ENCODE results near the gene ARL15.

Gene ARL15

GRCh38 chr5:54242297-54242696 lies 68.1 kb downstream of the ARL15 start:
- no peak for DNase-seq

- DNase-seq: no peak
Measured at GRCh38 chr5:54234304-54234933, 76.0 kb downstream of the ARL15 start.

DNA sequence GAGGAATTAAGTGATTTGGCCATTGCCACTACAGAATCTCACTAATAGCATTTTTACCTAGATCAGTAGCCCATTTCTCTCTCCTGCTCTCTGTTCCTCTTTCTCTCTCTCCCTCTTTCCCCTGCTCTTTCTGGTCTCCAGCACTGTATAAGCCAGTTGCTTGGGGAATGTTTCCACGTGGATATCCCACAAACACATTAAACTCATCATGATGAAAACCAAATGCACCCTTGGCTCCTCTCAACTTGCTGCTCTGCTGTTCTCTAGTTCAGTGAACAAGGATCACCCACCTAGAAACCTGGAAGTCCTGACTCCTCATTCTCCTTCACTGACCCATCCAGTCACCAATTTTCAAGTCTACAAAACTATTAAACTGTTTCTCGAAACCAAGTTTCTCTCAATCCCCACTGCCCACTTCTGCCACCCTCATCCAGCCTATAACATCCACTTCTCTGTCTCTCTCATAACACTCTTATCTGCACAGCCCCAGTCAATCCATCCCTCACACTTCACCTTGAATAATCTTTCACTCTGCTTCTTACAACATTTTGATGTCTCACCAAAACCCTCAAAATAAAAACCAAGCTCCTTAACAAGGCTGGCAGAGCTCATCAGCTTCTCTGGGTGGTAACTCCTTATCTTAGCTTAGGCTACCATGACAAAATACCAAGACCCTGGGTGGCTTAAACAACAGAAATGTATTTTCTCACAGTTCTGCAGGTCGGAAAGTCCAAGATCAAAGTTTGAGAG lies 79.3 kb downstream of the ARL15 start:
- DNase-seq: no peak

- no peak for DNase-seq
Measured at GRCh38 chr5:54229041-54229780, 81.2 kb downstream of the ARL15 start.

DNA sequence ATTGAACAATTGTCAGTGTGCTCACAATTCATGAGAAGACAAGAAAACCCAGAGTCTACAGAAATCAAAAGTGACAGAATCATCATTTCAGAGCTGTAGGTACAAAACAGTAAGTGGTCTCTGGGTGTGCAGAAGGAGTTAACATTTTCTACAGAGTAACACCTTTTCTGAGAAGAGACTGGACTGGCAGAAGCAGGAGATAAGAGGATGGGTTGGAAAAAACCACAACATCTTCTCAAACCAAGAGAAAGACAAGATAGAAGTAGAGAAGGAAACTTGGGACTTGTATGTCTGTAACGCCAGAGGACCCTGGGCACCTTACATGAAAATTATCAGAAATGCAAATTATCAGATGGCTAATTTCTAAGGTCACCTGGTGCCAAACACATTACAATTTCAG lies 82.6 kb downstream of the ARL15 start:
- no peak for DNase-seq

- DNase-seq: no peak
Measured at GRCh38 chr5:54227109-54227508, 83.3 kb downstream of the ARL15 start.

DNA sequence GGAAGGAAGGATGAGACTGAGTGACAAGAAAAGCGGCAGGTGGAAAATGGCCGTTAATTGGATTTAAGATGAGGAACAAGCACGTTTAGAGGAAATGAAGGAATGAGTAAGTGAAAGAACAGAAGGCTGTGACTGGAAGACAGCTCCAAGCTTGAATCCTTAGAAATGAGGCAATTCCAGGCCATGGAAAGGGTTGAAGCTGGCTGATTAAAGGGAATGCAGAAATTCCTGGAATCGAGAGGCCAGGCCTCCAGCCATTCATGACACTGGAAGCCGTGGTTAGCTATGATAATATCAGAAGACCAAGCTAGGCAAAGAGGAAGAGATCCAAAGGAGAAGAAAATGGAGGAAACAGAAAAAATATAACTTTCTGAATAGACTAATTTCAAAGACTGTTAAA lies 84.2 kb downstream of the ARL15 start:
- no peak for DNase-seq

- DNase-seq: no peak
Measured at GRCh38 chr5:54224103-54224826, 86.1 kb downstream of the ARL15 start.

- DNase-seq: no peak
Measured at GRCh38 chr5:54222336-54222735, 88.0 kb downstream of the ARL15 start.

DNA sequence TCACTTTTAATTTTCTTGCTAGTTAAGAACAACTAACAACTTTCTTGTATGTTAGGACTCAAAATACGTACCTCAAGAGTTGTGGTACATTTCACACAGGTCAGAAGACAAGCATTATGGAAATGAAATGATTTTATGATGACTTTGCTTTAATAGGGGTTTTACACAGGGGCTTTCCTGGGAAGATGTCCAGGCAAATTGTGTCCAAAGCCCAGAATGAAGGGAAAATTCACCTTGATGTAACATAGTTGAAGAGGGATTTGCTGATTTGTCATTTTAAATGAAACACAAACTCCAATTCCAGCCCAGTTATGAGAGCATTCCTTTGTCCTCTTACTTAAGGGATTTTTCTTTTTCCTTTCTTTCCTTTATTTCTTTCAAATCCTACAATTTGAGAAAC lies 89.2 kb downstream of the ARL15 start:
- DNase-seq: no peak

- DNase-seq: no peak
Measured at GRCh38 chr5:54220230-54221040, 89.9 kb downstream of the ARL15 start.

GRCh38 chr5:54217826-54218503 lies 92.4 kb downstream of the ARL15 start:
- no peak for DNase-seq

DNA sequence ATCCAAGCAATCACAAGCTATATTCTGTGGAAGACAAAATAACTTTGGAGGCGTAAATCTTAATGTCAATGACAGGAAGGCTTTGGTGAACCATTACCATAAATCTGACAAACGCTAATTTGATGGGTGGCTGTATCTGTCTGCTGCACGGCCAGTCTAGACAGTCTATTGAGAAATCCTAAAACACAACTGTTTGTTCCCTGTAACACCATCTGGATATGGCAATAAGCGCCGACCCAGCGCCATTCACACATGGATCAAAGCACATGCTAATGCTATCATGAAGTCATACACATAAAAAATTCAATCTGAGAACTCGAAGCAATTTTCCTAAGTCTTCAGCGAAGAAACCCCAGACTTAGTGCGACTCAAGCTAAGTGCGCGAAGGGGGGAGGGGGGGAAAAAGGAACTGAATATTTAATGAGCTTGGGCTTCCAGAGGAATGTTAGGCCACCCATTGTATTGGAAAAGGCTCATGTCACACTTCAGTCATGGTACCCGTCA lies 95.1 kb downstream of the ARL15 start:
- no peak for DNase-seq

DNA sequence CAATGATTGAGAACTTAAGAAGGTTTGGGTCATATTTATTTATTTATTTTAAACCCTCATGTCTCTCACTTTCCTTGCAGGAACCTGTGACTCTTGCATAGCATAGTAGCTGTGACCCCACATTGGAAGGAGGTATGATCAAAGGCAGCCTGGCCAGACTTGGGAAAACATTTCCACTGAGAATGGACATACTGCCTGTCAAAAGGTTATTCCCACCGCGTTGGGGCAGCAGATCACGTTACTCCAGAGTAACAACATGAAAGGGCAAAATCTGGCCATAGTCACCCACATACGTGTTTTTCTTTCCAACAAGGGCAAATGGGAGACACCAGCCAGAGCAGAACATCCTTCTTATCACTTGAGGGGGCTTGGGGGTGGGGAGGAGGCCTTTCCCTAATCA lies 95.7 kb downstream of the ARL15 start:
- DNase-seq: no peak

GRCh38 chr5:54212331-54212730 lies 98.0 kb downstream of the ARL15 start:
- DNase-seq: no peak

GRCh38 chr5:54211912-54212311 lies 98.5 kb downstream of the ARL15 start:
- no peak for DNase-seq

GRCh38 chr5:54207566-54207965 lies 102.8 kb downstream of the ARL15 start:
- DNase-seq: no peak

- DNase-seq: no peak
Measured at GRCh38 chr5:54206580-54207229, 103.7 kb downstream of the ARL15 start.

DNA sequence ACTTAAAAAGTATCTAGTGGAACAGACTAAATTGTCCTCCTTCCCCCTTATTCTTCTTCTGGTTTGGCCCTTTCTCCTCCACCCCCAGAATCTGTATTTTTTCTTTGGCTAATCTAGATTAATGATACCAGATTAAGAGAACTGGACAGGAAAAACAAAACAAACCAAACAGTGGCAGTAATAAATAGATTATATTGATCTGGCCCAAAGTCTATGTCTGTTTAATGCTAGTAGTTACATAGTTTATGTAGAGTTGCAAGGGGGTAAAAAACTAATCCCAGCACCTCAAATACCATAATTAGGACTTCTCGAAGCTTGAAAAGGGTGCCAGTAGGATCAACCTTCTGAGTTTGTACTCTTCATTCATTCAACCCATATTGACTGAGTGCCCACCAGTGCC lies 104.5 kb downstream of the ARL15 start:
- DNase-seq: no peak

DNA sequence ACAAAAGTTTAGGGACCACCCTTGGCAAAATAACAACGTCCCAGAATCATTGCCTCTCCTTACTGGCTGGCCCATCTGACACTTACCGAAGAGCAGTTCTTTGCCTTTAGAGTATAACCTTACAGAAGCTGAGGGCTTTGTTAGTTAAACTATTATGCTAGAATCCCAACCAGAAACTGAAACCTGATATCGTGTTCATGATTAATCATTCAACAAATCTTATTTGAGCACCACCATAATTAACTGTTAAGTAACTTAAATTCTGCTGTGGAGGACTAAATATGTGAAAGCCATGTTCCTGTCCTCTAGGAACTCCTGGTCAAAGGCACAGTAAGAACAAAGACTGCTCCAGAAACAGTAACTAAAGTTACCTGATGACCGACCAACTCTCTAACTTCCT lies 104.9 kb downstream of the ARL15 start:
- DNase-seq: no peak

DNA sequence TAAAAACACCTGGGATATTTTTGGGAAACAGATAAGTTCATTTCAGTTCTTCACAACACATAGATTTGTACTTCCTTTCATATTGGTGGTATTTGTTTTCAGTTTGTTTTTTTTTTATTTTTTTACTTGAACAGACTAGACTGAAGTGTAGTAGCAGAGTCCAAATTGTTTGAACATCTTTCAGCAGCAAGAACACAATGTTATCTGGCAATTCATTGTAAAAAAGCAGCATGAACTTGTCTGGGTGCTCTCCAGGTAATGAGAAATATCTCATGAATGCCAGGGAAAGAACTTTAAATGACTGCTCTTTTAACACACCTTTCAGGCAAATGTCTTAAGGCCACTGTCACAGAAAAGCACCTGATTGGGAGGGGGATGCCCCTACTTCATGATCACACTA lies 113.4 kb downstream of the ARL15 start:
- DNase-seq: no peak
